Body of pancreas (tissue), 4 donors: ENCODE results near the gene HRG. TPM values are rescaled to one million over a fixed set of nuclear protein-coding genes. Genes with fewer than 3 reads are reported as not detected.

ENCODE experiments used
- ATAC-seq: fragments of 150-250 bp; one replicate; pipeline ENCODE4 v1.9.1; 2016
- DNase-seq, 4 donors: peaks; one replicate each; pipeline ENCODE4 v3.0.0-alpha.2; 2019
- H3K27ac ChIP-seq, 4 donors: fragments of 200-600 bp; sonication (generic); 1 replicate in 3 of 4; 2 replicates in 1 of 4; pipeline versions ENCODE4 v1.5.1 to v1.6.1; 2016 to 2019; ENCODE audit warnings: mild to moderate bottlenecking in 1 of 4, mixed read lengths in 1 of 4, moderate library complexity in 1 of 4
- H3K27me3 ChIP-seq, 2 donors: fragments of 200-600 bp; sonication (generic); one replicate each; pipeline ENCODE4 v1.6.0; 2016; ENCODE audit warnings: mild to moderate bottlenecking in 1 of 2
- H3K36me3 ChIP-seq, 2 donors: fragments of 200-600 bp; sonication (generic); replicated peaks in 1 of 2; 2 replicates each; pipeline ENCODE4 v1.5.1; 2016; ENCODE audit warnings: low read depth in 2 of 2; ENCODE audit not compliant: insufficient read depth in 1 of 2
- H3K4me1 ChIP-seq: fragments of 200-600 bp; sonication (generic); one replicate; pipeline ENCODE4 v1.6.0; 2016
- H3K4me3 ChIP-seq, 2 donors: fragments of 200-600 bp; sonication (generic); 1 replicate in 1 of 2; 2 replicates in 1 of 2; pipeline ENCODE4 v1.5.1; 2016 to 2019
- H3K9me3 ChIP-seq, 3 donors: fragments of 200-600 bp; sonication (generic); 1 replicate in 2 of 3; 2 replicates in 1 of 3; pipeline ENCODE4 v1.5.1; 2016
- CTCF ChIP-seq, 7 experiments: fragments of 450-650 bp in 4 of 7; fragments of 200-600 bp in 3 of 7; sonication (generic) in 3 of 7; IDR thresholded peaks; one replicate each; pipeline ENCODE4 v1.5.1; 2016 to 2019; ENCODE audit warnings: antibody characterized with exemption in 7 of 7
- POLR2A ChIP-seq, 3 donors: fragments of 450-650 bp; IDR thresholded peaks; one replicate each; pipeline ENCODE4 v1.6.1; 2016; ENCODE audit warnings: antibody characterized with exemption in 3 of 3, mild to moderate bottlenecking in 2 of 3
- WGBS, 2 donors: methylation state at CpG; one replicate each; pipeline ENCODE4 v1.1.5; 2017; 5-methylcytosine and 5-hydroxymethylcytosine counted together
- intact Hi-C: fragments of 100-400 bp; cut with DNase I; formaldehyde crosslinking; loops from one replicate; pipeline ENCODE4 v1.15.1; 2023
- total RNA-seq, 2 donors: library from RNA; depleted of rRNA; stranded (reverse); fragments of >200 nt; gene quantifications; one replicate each; pipeline ENCODE4 v1.1.0, GENCODE V29; 2016

The HRG gene
- total RNA-seq, 2 donors from 2014 or later: not detected

GRCh38 chr3:186663361-186664118 lies 2.3 kb upstream of the HRG start:
- DNase-seq (no peak), ATAC-seq (no peak)
- intact Hi-C loops: no loop called here
- H3K9me3 ChIP-seq: no peaks in the 10 kb centered on the region
- H3K4me3 ChIP-seq: no peak overlapping the region
- no peaks in the 10 kb centered on the region for H3K36me3 ChIP-seq
- 45 to 58% methylated on average over 7 of the region's 7 CpGs for WGBS, 2 donors
- no peak for TF ChIP-seq POLR2A (IDR thresholded peaks at IDR 0.05)
- no peak for TF ChIP-seq CTCF (IDR thresholded peaks at IDR 0.05)
- peaks cover 7% of the 10 kb centered on the region for H3K4me1 ChIP-seq
- H3K27me3 ChIP-seq: no peaks in the 10 kb centered on the region
- H3K27ac ChIP-seq: no peak overlapping the region

- Histone ChIP-seq H3K4me1 (peaks cover 7% of the 10 kb centered on the region), H3K27me3 (no peaks in the 10 kb centered on the region), H3K4me3 (no peak overlapping the region), H3K9me3 (no peaks in the 10 kb centered on the region), H3K36me3 (no peaks in the 10 kb centered on the region), H3K27ac (no peak overlapping the region)
- DNase-seq (no peak), ATAC-seq (no peak)
- no peak for TF ChIP-seq CTCF (IDR thresholded peaks at IDR 0.05)
- TF ChIP-seq POLR2A (IDR thresholded peaks at IDR 0.05): no peak
- intact Hi-C loops: no loop called here
Observed at GRCh38 chr3:186664119-186664495, 1.7 kb upstream of the HRG start.

GRCh38 chr3:186664506-186664905 lies 1.3 kb upstream of the HRG start:
- intact Hi-C loops: no loop called here
- Histone ChIP-seq H3K4me3 (no peak overlapping the region), H3K9me3 (no peaks in the 10 kb centered on the region), H3K27ac (no peak overlapping the region), H3K4me1 (peaks cover 7% of the 10 kb centered on the region), H3K27me3 (no peaks in the 10 kb centered on the region), H3K36me3 (no peaks in the 10 kb centered on the region)
- TF ChIP-seq POLR2A (IDR thresholded peaks at IDR 0.05): no peak
- no peak for TF ChIP-seq CTCF (IDR thresholded peaks at IDR 0.05)
- ATAC-seq (no peak), DNase-seq (no peak)
- 54 to 70% methylated on average over 4 of the region's 4 CpGs for WGBS, 2 donors

GRCh38 chr3:186668426-186668825 lies 2.6 kb downstream of the HRG start:
- Histone ChIP-seq H3K9me3 (no peaks in the 10 kb centered on the region), H3K36me3 (no peaks in the 10 kb centered on the region), H3K27ac (no peak overlapping the region), H3K4me3 (no peak overlapping the region), H3K27me3 (no peaks in the 10 kb centered on the region), H3K4me1 (peaks cover 7% of the 10 kb centered on the region)
- intact Hi-C loops: no loop called here
- ATAC-seq (no peak), DNase-seq (no peak)
- WGBS, 2 donors: 67 to 70% methylated on average over 6 of the region's 6 CpGs
- TF ChIP-seq CTCF (IDR thresholded peaks at IDR 0.05) (no peak), POLR2A (IDR thresholded peaks at IDR 0.05) (no peak)
